Smooth muscle cell of the brain vasculature (primary cell): ENCODE measurements around the gene GRK5.
"Not testable (repeated sequence)": the region's sequence is repeated elsewhere in the genome, so short reads cannot be mapped to it uniquely, and the experiment has no call there.

Experiments used
- DNase-seq: peaks from one replicate; pipeline ENCODE4 v3.0.0-alpha.2; 2012; ENCODE audit warnings: low read depth, low spot score

The GRK5 gene

GRCh38 chr10:119248681-119249080 lies 41.3 kb downstream of the GRK5 start:
- no peak for DNase-seq

GRCh38 chr10:119250641-119251314 lies 43.4 kb downstream of the GRK5 start:
- peak; percentile 37 for DNase-seq

- no peak for DNase-seq
Measured at GRCh38 chr10:119251315-119251708, 43.9 kb downstream of the GRK5 start.

GRCh38 chr10:119252051-119252465 lies 44.7 kb downstream of the GRK5 start:
- no peak for DNase-seq

- DNase-seq = no peak
Measured at GRCh38 chr10:119252470-119253151, 45.2 kb downstream of the GRK5 start.

- peak; percentile 90 for DNase-seq
Measured at GRCh38 chr10:119253433-119254174, 46.2 kb downstream of the GRK5 start.

GRCh38 chr10:119254335-119254734 lies 47.0 kb downstream of the GRK5 start:
- DNase-seq = no peak

- DNase-seq = no peak
Measured at GRCh38 chr10:119256030-119256429, 48.7 kb downstream of the GRK5 start.

GRCh38 chr10:119256897-119257296 lies 49.5 kb downstream of the GRK5 start:
- no peak for DNase-seq

- no peak for DNase-seq
Measured at GRCh38 chr10:119257899-119258419, 50.6 kb downstream of the GRK5 start.

GRCh38 chr10:119259345-119259744 lies 52.0 kb downstream of the GRK5 start:
- DNase-seq = no peak

GRCh38 chr10:119261016-119261415 lies 53.6 kb downstream of the GRK5 start:
- DNase-seq = not testable (repeated sequence)

- DNase-seq = no peak
Measured at GRCh38 chr10:119263951-119264617, 56.7 kb downstream of the GRK5 start.

- no peak for DNase-seq
Measured at GRCh38 chr10:119265691-119266090, 58.3 kb downstream of the GRK5 start.

- no peak for DNase-seq
Measured at GRCh38 chr10:119267384-119267783, 60.0 kb downstream of the GRK5 start.

- no peak for DNase-seq
Measured at GRCh38 chr10:119268428-119268827, 61.1 kb downstream of the GRK5 start.

GRCh38 chr10:119268871-119269506 lies 61.6 kb downstream of the GRK5 start:
- no peak for DNase-seq

- DNase-seq = no peak
Measured at GRCh38 chr10:119269737-119270136, 62.4 kb downstream of the GRK5 start.

GRCh38 chr10:119270762-119271366 lies 63.5 kb downstream of the GRK5 start:
- no peak for DNase-seq

GRCh38 chr10:119272338-119272734 lies 65.0 kb downstream of the GRK5 start:
- DNase-seq = not testable (repeated sequence)

- no peak for DNase-seq
Measured at GRCh38 chr10:119272736-119273135, 65.4 kb downstream of the GRK5 start.
